Panc1 (cell line): ENCODE measurements around the gene KRT25. TPM values are rescaled to one million over a fixed set of nuclear protein-coding genes. Genes with fewer than 3 reads are reported as not detected.

Source experiments
- ATAC-seq: fragments of 200-7000 bp; cut with Tn5 transposase; 2 replicates; pipeline ENCODE4 v1.9.1; 2020; ENCODE audit warnings: mild to moderate bottlenecking, moderate library complexity
- BruUV-seq: library from RNA; stranded (reverse); fragments of 400-500 nt; replicated peaks from 2 replicates; lab custom pipeline; 2021; lab: Mats Ljungman, UMichigan
- CTCF ChIA-PET: fragments of 300-600 bp; sonication (Branson Sonifier 250); formaldehyde crosslinking; loops from one replicate; lab custom pipeline; 2022; ENCODE audit warnings: antibody characterized with exemption; lab: Charles Lee
- POLR2A ChIA-PET: fragments of 300-600 bp; sonication (Branson Sonifier 250); formaldehyde crosslinking; loops from one replicate; lab custom pipeline; 2022; ENCODE audit warnings: antibody characterized with exemption; lab: Charles Lee
- DNase-seq: peaks from one replicate; pipeline ENCODE4 v3.0.0-alpha.2; 2010; ENCODE audit warnings: low read depth, low spot score
- H3K27ac ChIP-seq: 2 replicates; pipeline ENCODE4 v1.5.1; 2011; ENCODE audit warnings: mild to moderate bottlenecking, low read length, inconsistent platforms
- H3K27me3 ChIP-seq: fragments of 200-500 bp; sonication (Bioruptor generic); 2 replicates; pipeline ENCODE4 v1.6.0; 2014; ENCODE audit warnings: low read length, inconsistent platforms; ENCODE audit not compliant: control insufficient read depth, insufficient read depth
- H3K36me3 ChIP-seq: fragments of 200-500 bp; sonication (Bioruptor generic); 2 replicates; pipeline ENCODE4 v1.5.1; 2014; ENCODE audit warnings: inconsistent platforms, mild to moderate bottlenecking, low read length, moderate library complexity; ENCODE audit not compliant: control insufficient read depth, insufficient read depth
- H3K4me1 ChIP-seq: 2 replicates; pipeline ENCODE4 v1.5.1; 2011; ENCODE audit warnings: inconsistent platforms, mild to moderate bottlenecking, low read length, moderate library complexity; ENCODE audit not compliant: control insufficient read depth, insufficient read depth
- H3K4me3 ChIP-seq, 2 experiments: 2 replicates each; pipeline ENCODE4 v1.5.1; 2011 to 2012; ENCODE audit warnings: low read depth in 2 of 2, low read length in 2 of 2, mild to moderate bottlenecking in 2 of 2, inconsistent platforms in 1 of 2, moderate library complexity in 1 of 2
- H3K9me3 ChIP-seq: fragments of 200-500 bp; sonication (Bioruptor generic); 2 replicates; pipeline ENCODE4 v1.5.1; 2014; ENCODE audit warnings: low read depth, mild to moderate bottlenecking, inconsistent platforms, low read length, moderate library complexity; ENCODE audit not compliant: control insufficient read depth, insufficient read depth
- CTCF ChIP-seq: fragments of 450-650 bp; IDR thresholded peaks from 2 replicates; pipeline ENCODE4 v1.5.1; 2017; ENCODE audit warnings: mild to moderate bottlenecking
- POLR2AphosphoS5 ChIP-seq: IDR thresholded peaks from 2 replicates; pipeline ENCODE4 v1.6.1; 2012; ENCODE audit warnings: mild to moderate bottlenecking, low read depth, low read length, moderate library complexity
- REST ChIP-seq, 2 experiments: IDR thresholded peaks; 2 replicates each; pipeline ENCODE4 v1.6.1; 2011 to 2012; ENCODE audit warnings: low read depth in 2 of 2, control low read depth in 1 of 2, low read length in 1 of 2, mild to moderate bottlenecking in 1 of 2, moderate library complexity in 1 of 2; ENCODE audit not compliant: insufficient read depth in 1 of 2
- SIN3A ChIP-seq: IDR thresholded peaks from 2 replicates; pipeline ENCODE4 v1.6.1; 2012; ENCODE audit warnings: low read depth, mild to moderate bottlenecking, low read length, moderate library complexity, borderline replicate concordance; ENCODE audit not compliant: insufficient read depth
- TCF7L2 ChIP-seq: IDR thresholded peaks from 2 replicates; pipeline ENCODE4 v1.6.1; 2011; ENCODE audit warnings: mild to moderate bottlenecking, low read depth, low read length, inconsistent platforms
- in situ Hi-C: cut with HindIII; loops from 2 replicates; pipeline ENCODE4 v1.10.0; 2016; ENCODE audit warnings: low sequenced_read_pairs, low pct_unique_long_range_greater_than_20kb
- intact Hi-C: fragments of 100-400 bp; cut with micrococcal nuclease; formaldehyde crosslinking; loops from one replicate; pipeline ENCODE4 v1.10.0; 2022; ENCODE audit not compliant: unreplicated experiment
- total RNA-seq: library from RNA; stranded (reverse); gene quantifications from one replicate; pipeline ENCODE4 v1.2.1, GENCODE V29; 2021; ENCODE audit not compliant: unreplicated experiment

KRT25 gene
- total RNA-seq, 1 experiment from 2014 or later, result not detected

GRCh38 chr17:40703652-40704051 is 51.5 kb downstream of the KRT25 start, which contains the start of gene KRT24:
Gene KRT24, minus strand, starts transcription at chr17:40703752. Its CDS starts 59 bp downstream, at chr17:40703693.
- no peak for TF ChIP-seq TCF7L2
- no peak for TF ChIP-seq CTCF
- no peak for TF ChIP-seq POLR2AphosphoS5
- TF ChIP-seq REST (IDR thresholded peaks at IDR 0.05; ENCODE audit: insufficient read depth in 1 of 2, low read depth in 2 of 2, low read length in 1 of 2), result no peak
- no peak for TF ChIP-seq SIN3A
- POLR2A ChIA-PET, result interaction anchor here (0.6 kb wide), 1 partner anchor 370 kb away, joined by 3 read pairs; no protein-coding TSS in a partner anchor
- no peaks in the 10 kb centered on the region for H3K4me1 ChIP-seq
- ATAC-seq, result no peak
- BruUV-seq, result no TSS peak
- H3K36me3 ChIP-seq, result no peaks in the 10 kb centered on the region
- intact Hi-C loops, result no loop called here
- H3K4me3 ChIP-seq, result no peak within 1 kb of the TSS
- in situ Hi-C loops, result no loop called here
- no peaks in the 10 kb centered on the region for H3K9me3 ChIP-seq
- DNase-seq, result no peak
- CTCF ChIA-PET, result no interaction called here
- no peak within 1 kb of the TSS for H3K27ac ChIP-seq
- 0 out of 2 replicates have a peak, but pooled peaks cover 3% of the 10 kb centered on the region for H3K27me3 ChIP-seq

- ChIA-PET POLR2A (no interaction called here), CTCF (no interaction called here)
- Histone ChIP-seq H3K27me3 (peaks cover 7% of the 10 kb centered on the region; the same call in 1 of the 2 replicates), H3K9me3 (no peaks in the 10 kb centered on the region), H3K36me3 (no peaks in the 10 kb centered on the region), H3K27ac (no peak overlapping the region), H3K4me1 (no peaks in the 10 kb centered on the region), H3K4me3 (no peak overlapping the region)
- no peak for DNase-seq
- ATAC-seq, result no peak
- BruUV-seq, result no TSS peak
- in situ Hi-C loops (no loop called here), intact Hi-C loops (no loop called here)
- no peak for TF ChIP-seq REST (IDR thresholded peaks at IDR 0.05; ENCODE audit: insufficient read depth in 1 of 2, low read depth in 2 of 2, low read length in 1 of 2)
- no peak for TF ChIP-seq CTCF
- TF ChIP-seq POLR2AphosphoS5, result no peak
- TF ChIP-seq TCF7L2, result no peak
- no peak for TF ChIP-seq SIN3A
These were observed 52.9 kb downstream of the KRT25 start for GRCh38 chr17:40702271-40702670.
